Kidney (tissue), 14 donors: ENCODE data around the gene RASAL3. TPM values are rescaled to one million over a fixed set of nuclear protein-coding genes. Genes with fewer than 3 reads are reported as not detected.

Source experiments
- DNase-seq, 5 donors: peaks; one replicate each; pipeline ENCODE4 v3.0.0-alpha.2; 2013 to 2020
- FAIRE-seq: peaks from 2 replicates; lab custom pipeline; 2012; peaks lifted over from hg19 to GRCh38; lab: Jason Lieb, UNC
- H3K27ac ChIP-seq, 2 donors: one replicate each; pipeline ENCODE4 v1.7.0; 2013; ENCODE audit warnings: low read depth in 2 of 2, low read length in 2 of 2, inconsistent platforms in 1 of 2
- H3K27me3 ChIP-seq: one replicate; pipeline ENCODE4 v1.7.1; 2013; ENCODE audit warnings: low read length, inconsistent platforms; ENCODE audit not compliant: control insufficient read depth, insufficient read depth
- H3K36me3 ChIP-seq, 3 donors: one replicate each; pipeline versions ENCODE4 v1.7.0 to v1.7.1; 2013; ENCODE audit warnings: low read length in 3 of 3, control low read depth in 1 of 3, inconsistent platforms in 1 of 3; ENCODE audit not compliant: insufficient read depth in 3 of 3, control insufficient read depth in 2 of 3
- H3K4me1 ChIP-seq, 3 donors: one replicate each; pipeline versions ENCODE4 v1.7.0 to v1.7.1; 2013; ENCODE audit warnings: low read length in 3 of 3, inconsistent platforms in 1 of 3, low read depth in 1 of 3; ENCODE audit not compliant: control insufficient read depth in 2 of 3, insufficient read depth in 2 of 3
- H3K4me3 ChIP-seq, 3 donors: one replicate each; pipeline versions ENCODE4 v1.7.0 to v1.8.1; 2013; ENCODE audit warnings: low read length in 3 of 3, control low read depth in 1 of 3, inconsistent platforms in 1 of 3
- H3K9ac ChIP-seq, 3 donors: one replicate each; pipeline versions ENCODE4 v1.7.0 to v1.7.1; 2013; ENCODE audit warnings: low read length in 3 of 3, control low read depth in 1 of 3, inconsistent platforms in 1 of 3
- H3K9me3 ChIP-seq, 3 donors: one replicate each; pipeline versions ENCODE4 v1.7.0 to v1.7.1; 2013; ENCODE audit warnings: low read length in 3 of 3, control low read depth in 1 of 3, inconsistent platforms in 1 of 3; ENCODE audit not compliant: control insufficient read depth in 2 of 3, insufficient read depth in 1 of 3
- CTCF ChIP-seq: IDR thresholded peaks from 3 replicates; pipeline ENCODE4 v1.5.1; 2012; ENCODE audit warnings: mild to moderate bottlenecking, moderate library complexity, borderline replicate concordance; ENCODE audit not compliant: insufficient read depth; ENCODE audit errors: extremely low read depth
- intact Hi-C: fragments of 100-400 bp; cut with DNase I; formaldehyde crosslinking; loops from one replicate; pipeline ENCODE4 v1.11.1; 2022
- polyA plus RNA-seq: library from polyadenylated mRNA; stranded (reverse); fragments of 350-450 nt; fragmentation: Illumina TruSeq; extraction: RNeasy Lipid Tissue Mini Kit (QIAGEN cat#74804); gene quantifications from one replicate; pipeline ENCODE4 v1.2.3, GENCODE V29; 2014; ENCODE audit warnings: low read depth, low replicate concordance; ENCODE audit not compliant: insufficient read depth
- total RNA-seq: library from RNA; stranded (reverse); fragmentation: NEBNext Ultra II Directional; extraction: Animal tissue kit (Norgen Biotek cat#: 25700); gene quantifications from one replicate; pipeline ENCODE4 v1.2.1, GENCODE V29; 2021
- donor health status: control.
- donor health status: control.
- donor health status: control.
- donor health status: control.
- donor health status: control.
- donor health status: DM: yes; HTN: yes; CAD: no.
- donor health status: Normal renal cell carcinoma (clear cell type).

The RASAL3 gene
- total and polyA plus RNA-seq, 2 donors from 2014 or later: 1.5 to 12.1 TPM

DNA sequence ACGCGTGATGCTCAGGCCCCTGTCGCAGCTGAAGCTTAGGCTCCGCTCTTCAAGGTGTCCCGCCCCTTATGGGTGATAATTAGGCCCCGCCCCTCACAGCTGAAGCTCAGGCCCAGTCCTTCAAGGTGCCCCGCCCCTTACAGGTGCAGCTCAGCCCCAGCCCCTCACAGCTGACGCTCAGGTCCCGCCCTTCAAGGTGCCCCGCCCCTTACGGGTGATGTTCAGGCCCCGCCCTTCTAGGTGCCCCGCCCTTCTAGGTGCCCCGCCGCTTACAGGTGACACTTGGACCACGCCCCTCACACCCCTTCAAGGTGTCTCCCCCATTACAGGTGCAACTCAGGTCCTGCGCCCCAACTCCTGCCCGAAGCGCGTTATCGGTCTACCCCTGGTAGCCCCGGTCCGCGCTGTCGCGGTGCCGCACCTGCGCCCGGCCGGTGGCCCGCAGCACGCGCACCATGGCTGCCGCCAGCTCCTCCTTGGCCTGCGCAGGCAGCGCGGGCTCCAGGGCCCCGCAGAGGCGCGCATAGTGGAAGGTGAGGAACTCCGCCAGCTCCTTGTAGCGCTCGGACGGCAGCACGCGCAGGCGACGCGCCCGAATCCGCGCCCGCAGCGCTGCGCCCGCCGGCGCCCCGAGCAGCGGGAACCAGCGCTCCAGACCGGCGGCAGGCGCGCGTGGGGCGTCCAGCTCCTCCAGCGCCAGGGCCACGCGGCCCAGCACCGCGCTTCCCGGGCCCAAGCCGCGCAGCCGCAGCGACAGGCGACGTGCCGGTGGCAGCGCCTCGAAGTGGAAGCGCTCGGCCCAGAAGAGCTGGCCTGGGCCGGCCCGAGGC, 7.3 kb downstream of the RASAL3 start:
- DNase-seq (peak in 3 of 5 donors; percentile 24 to 76 (median 30)), FAIRE-seq (no peak)
- Histone ChIP-seq H3K27ac (no peak overlapping the region), H3K9me3 (no peaks in the 10 kb centered on the region), H3K36me3 (no peaks in the 10 kb centered on the region), H3K4me3 (no peak overlapping the region), H3K9ac (no peak overlapping the region), H3K27me3 (peaks cover 14% of the 10 kb centered on the region), H3K4me1 (peaks cover 0 to 8% (median 0%) of the 10 kb centered on the region in 3 donors)
- TF ChIP-seq CTCF: no peak
- intact Hi-C loops: no loop called here

DNA sequence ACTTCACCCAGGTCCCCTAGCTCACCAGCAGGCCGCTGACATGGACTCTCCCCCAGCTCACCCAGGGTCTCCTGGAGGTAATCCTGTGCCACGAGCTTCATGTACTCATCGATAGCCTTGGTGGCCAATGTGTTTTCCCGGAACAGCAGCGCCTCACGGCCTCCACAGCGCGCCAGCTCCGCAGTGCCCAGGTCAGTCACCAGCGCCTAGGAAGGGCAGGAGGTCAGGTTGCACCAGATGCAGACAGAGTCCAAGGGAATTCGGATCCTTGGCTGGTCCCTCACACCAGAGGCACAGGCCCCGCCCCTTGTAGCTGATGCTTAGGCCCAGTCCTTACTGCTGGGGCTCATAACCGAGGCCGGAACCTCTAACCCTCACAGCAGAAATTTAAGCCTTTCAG, 7.9 kb downstream of the RASAL3 start:
- Histone ChIP-seq H3K4me3 (no peak overlapping the region), H3K36me3 (no peaks in the 10 kb centered on the region), H3K9ac (no peak overlapping the region), H3K27ac (no peak overlapping the region), H3K27me3 (peaks cover 14% of the 10 kb centered on the region), H3K4me1 (peaks cover 0 to 8% (median 0%) of the 10 kb centered on the region in 3 donors), H3K9me3 (no peaks in the 10 kb centered on the region)
- no peak for FAIRE-seq
- intact Hi-C loops: no loop called here
- TF ChIP-seq CTCF: no peak
- DNase-seq: no peak

GRCh38 chr19:15455996-15456395, 8.3 kb downstream of the RASAL3 start:
- no peak for TF ChIP-seq CTCF
- Histone ChIP-seq H3K9ac (no peak overlapping the region), H3K27ac (no peak overlapping the region), H3K4me1 (peaks cover 0 to 8% (median 0%) of the 10 kb centered on the region in 3 donors), H3K4me3 (no peak overlapping the region), H3K27me3 (peaks cover 14% of the 10 kb centered on the region), H3K36me3 (no peaks in the 10 kb centered on the region), H3K9me3 (no peaks in the 10 kb centered on the region)
- intact Hi-C loops: no loop called here
- DNase-seq: no peak
- no peak for FAIRE-seq
